PC-3 (cell line): ENCODE measurements around the gene ATF7. TPM values are rescaled to one million over a fixed set of nuclear protein-coding genes. Genes with fewer than 3 reads are reported as not detected.

Experiments
- ATAC-seq: fragments of 200-7000 bp; cut with Tn5 transposase; 2 replicates; pipeline ENCODE4 v1.9.1; 2020; ENCODE audit warnings: mild to moderate bottlenecking, moderate library complexity
- BruUV-seq: library from RNA; stranded (reverse); fragments of 400-500 nt; replicated peaks from 2 replicates; lab custom pipeline; 2021; lab: Mats Ljungman, UMichigan
- CTCF ChIA-PET: fragments of 300-600 bp; sonication (Branson Sonifier 250); formaldehyde crosslinking; loops from one replicate; lab custom pipeline; 2022; ENCODE audit warnings: antibody characterized with exemption; lab: Charles Lee
- POLR2A ChIA-PET: fragments of 300-600 bp; sonication (Branson Sonifier 250); formaldehyde crosslinking; loops from one replicate; lab custom pipeline; 2022; ENCODE audit warnings: antibody characterized with exemption; ENCODE audit not compliant: unreplicated experiment; lab: Charles Lee
- DNase-seq: peaks from one replicate; pipeline ENCODE4 v3.0.0-alpha.2; 2015
- H2AFZ ChIP-seq: fragments of 300-600 bp; sonication (generic); 2 replicates; pipeline ENCODE4 v1.6.0; 2016; ENCODE audit warnings: antibody characterized with exemption, low read length
- H3F3A ChIP-seq: fragments of 300-600 bp; sonication (generic); one replicate; pipeline ENCODE4 v1.6.0; 2017; ENCODE audit warnings: antibody characterized with exemption, low read length, control low read depth, mild to moderate bottlenecking; ENCODE audit not compliant: unreplicated experiment
- H3K27ac ChIP-seq: fragments of 300-600 bp; sonication (generic); 2 replicates; pipeline ENCODE4 v1.5.1; 2016; ENCODE audit warnings: mild to moderate bottlenecking, low read length
- H3K27me3 ChIP-seq: fragments of 300-600 bp; sonication (generic); 2 replicates; pipeline ENCODE4 v1.6.1; 2016; ENCODE audit warnings: low read length, mixed read lengths
- H3K36me3 ChIP-seq: fragments of 300-600 bp; sonication (generic); 2 replicates; pipeline ENCODE4 v1.6.1; 2016; ENCODE audit warnings: low read depth, mixed run types, low read length, mixed read lengths
- H3K4me1 ChIP-seq: fragments of 300-600 bp; sonication (generic); 2 replicates; pipeline ENCODE4 v1.5.1; 2016; ENCODE audit warnings: low read length; ENCODE audit not compliant: insufficient read depth
- H3K4me2 ChIP-seq: fragments of 300-600 bp; sonication (generic); 2 replicates; pipeline ENCODE4 v1.6.0; 2016; ENCODE audit warnings: low read length
- H3K4me3 ChIP-seq: fragments of 300-600 bp; sonication (generic); 2 replicates; pipeline ENCODE4 v1.5.1; 2016; ENCODE audit warnings: mild to moderate bottlenecking, low read length, mixed read lengths
- H3K79me2 ChIP-seq: fragments of 300-600 bp; sonication (generic); 2 replicates; pipeline ENCODE4 v1.6.1; 2017; ENCODE audit warnings: low read length, mixed read lengths
- H3K9ac ChIP-seq: fragments of 300-600 bp; sonication (generic); 2 replicates; pipeline ENCODE4 v1.6.0; 2016; ENCODE audit warnings: mild to moderate bottlenecking, low read length
- H3K9me2 ChIP-seq: fragments of 300-600 bp; sonication (generic); replicated peaks from 2 replicates; pipeline ENCODE4 v1.6.1; 2016; ENCODE audit warnings: mixed run types, low read length, mixed read lengths
- H3K9me3 ChIP-seq: fragments of 300-600 bp; sonication (generic); 2 replicates; pipeline ENCODE4 v1.6.1; 2016; ENCODE audit warnings: low read length, mixed read lengths
- H4K20me1 ChIP-seq: fragments of 300-600 bp; sonication (generic); 2 replicates; pipeline ENCODE4 v1.6.1; 2016; ENCODE audit warnings: low read length, mixed read lengths
- CTCF ChIP-seq: fragments of 300-600 bp; sonication (generic); conservative IDR thresholded peaks from 2 replicates; pipeline ENCODE4 v1.5.1; 2017; ENCODE audit warnings: antibody characterized with exemption, low read depth, mild to moderate bottlenecking, low read length
- EZH2 ChIP-seq: fragments of 300-600 bp; sonication (generic); IDR thresholded peaks from one replicate; pipeline ENCODE4 v1.6.1; 2017; ENCODE audit warnings: antibody characterized with exemption, mild to moderate bottlenecking, low read length; ENCODE audit not compliant: unreplicated experiment
- EZH2phosphoT487 ChIP-seq: fragments of 300-600 bp; sonication (generic); IDR thresholded peaks from 2 replicates; pipeline ENCODE4 v1.6.1; 2018; ENCODE audit warnings: mild to moderate bottlenecking, antibody characterized with exemption, low read length, borderline replicate concordance
- intact Hi-C: fragments of 100-400 bp; cut with micrococcal nuclease; formaldehyde crosslinking; loops from 2 replicates; pipeline ENCODE4 v1.9.0; 2023
- total RNA-seq: library from RNA; depleted of rRNA; stranded (reverse); fragments of >200 nt; gene quantifications from 2 replicates; pipeline ENCODE4 v1.2.3, GENCODE V29; 2014

ATF7 gene
- total RNA-seq, 1 experiment from 2014 or later: 7.9 TPM

- no peak overlapping the region for H2AFZ ChIP-seq
- H3K27me3 ChIP-seq: no peaks in the 10 kb centered on the region
- peaks cover 71% of the 10 kb centered on the region for H4K20me1 ChIP-seq
- H3K27ac ChIP-seq: no peak overlapping the region
- no peak for DNase-seq
- ChIA-PET POLR2A (no interaction called here), CTCF (no interaction called here)
- no TSS peak for BruUV-seq
- peaks cover 4% of the 10 kb centered on the region for H3F3A ChIP-seq
- no peaks in the 10 kb centered on the region for H3K9me2 ChIP-seq
- H3K9ac ChIP-seq: no peak overlapping the region
- H3K4me2 ChIP-seq: no peak overlapping the region
- H3K36me3 ChIP-seq: peaks cover 93% of the 10 kb centered on the region
- no peak for ATAC-seq
- H3K9me3 ChIP-seq: no peaks in the 10 kb centered on the region
- H3K4me3 ChIP-seq: no peak overlapping the region
- H3K79me2 ChIP-seq: peaks cover 73% of the 10 kb centered on the region
- TF ChIP-seq EZH2 (no peak), EZH2phosphoT487 (no peak), CTCF (no peak)
- intact Hi-C loops: no loop called here
- H3K4me1 ChIP-seq: no peaks in the 10 kb centered on the region
These were observed 159.5 kb downstream of the ATF7 start for GRCh38 chr12:53466640-53467039.

- Histone ChIP-seq H2AFZ (no peak overlapping the region), H3K4me2 (no peak overlapping the region), H3K9me3 (no peaks in the 10 kb centered on the region), H3K79me2 (peaks cover 79% of the 10 kb centered on the region), H3K27me3 (no peaks in the 10 kb centered on the region), H4K20me1 (peaks cover 74% of the 10 kb centered on the region), H3K36me3 (peaks cover 97% of the 10 kb centered on the region), H3K4me1 (no peaks in the 10 kb centered on the region), H3K4me3 (no peak overlapping the region), H3K9me2 (no peaks in the 10 kb centered on the region), H3K27ac (no peak overlapping the region), H3K9ac (no peak overlapping the region), H3F3A (peaks cover 4% of the 10 kb centered on the region)
- DNase-seq (no peak), ATAC-seq (no peak)
- no peak for TF ChIP-seq EZH2
- POLR2A ChIA-PET: no interaction called here
- no TSS peak for BruUV-seq
- CTCF ChIA-PET: no interaction called here
- intact Hi-C loops: no loop called here
These were observed 160.5 kb downstream of the ATF7 start for GRCh38 chr12:53465679-53466078.

GRCh38 chr12:53464685-53465418, 161.3 kb downstream of the ATF7 start:
- H3F3A ChIP-seq: peaks cover 4% of the 10 kb centered on the region
- no peaks in the 10 kb centered on the region for H3K9me3 ChIP-seq
- DNase-seq (no peak), ATAC-seq (no peak)
- no peak overlapping the region for H3K9ac ChIP-seq
- no TSS peak for BruUV-seq
- peaks cover 99% of the 10 kb centered on the region for H3K36me3 ChIP-seq
- intact Hi-C loops: no loop called here
- ChIA-PET POLR2A (interaction anchor here (0.6 kb wide), 1 partner anchor 84 kb away, joined by 3 read pairs; no protein-coding TSS in a partner anchor), CTCF (no interaction called here)
- H4K20me1 ChIP-seq: peaks cover 78% of the 10 kb centered on the region
- H2AFZ ChIP-seq: no peak overlapping the region
- no peak overlapping the region for H3K4me2 ChIP-seq
- TF ChIP-seq EZH2phosphoT487: no peak
- no peak for TF ChIP-seq EZH2
- no peak for TF ChIP-seq CTCF
- peaks cover 81% of the 10 kb centered on the region for H3K79me2 ChIP-seq
- H3K27me3 ChIP-seq: no peaks in the 10 kb centered on the region
- H3K4me1 ChIP-seq: no peaks in the 10 kb centered on the region
- no peaks in the 10 kb centered on the region for H3K9me2 ChIP-seq
- H3K4me3 ChIP-seq: no peak overlapping the region
- no peak overlapping the region for H3K27ac ChIP-seq
